H1 (cell line): Measurements from ENCODE around the gene PTPRG. TPM values are rescaled to one million over a fixed set of nuclear protein-coding genes. Genes with fewer than 3 reads are reported as not detected.

ENCODE experiments used
- CTCF ChIA-PET: fragments of 300-600 bp; sonication (Branson Sonifier 250); formaldehyde crosslinking; loops from one replicate; lab custom pipeline; 2021; ENCODE audit not compliant: partially characterized antibody; lab: Charles Lee
- POLR2A ChIA-PET: fragments of 300-600 bp; sonication (Branson Sonifier 250); formaldehyde crosslinking; loops from one replicate; lab custom pipeline; 2021; ENCODE audit warnings: inconsistent platforms; ENCODE audit not compliant: partially characterized antibody; lab: Charles Lee
- DNase-seq, 2 experiments: peaks; one replicate each; pipeline versions ENCODE4 v3.0.0 to v3.0.0-alpha.2; 2010 to 2022; ENCODE audit warnings: low spot score in 2 of 2, low read depth in 1 of 2, mixed read lengths in 1 of 2
- FAIRE-seq: peaks from 2 replicates; lab custom pipeline; 2011; peaks lifted over from hg19 to GRCh38; lab: Jason Lieb, UNC
- H2AFZ ChIP-seq: 2 replicates; pipeline ENCODE4 v1.8.1; 2012; ENCODE audit warnings: low read length, inconsistent platforms
- H2AK5ac ChIP-seq: 2 replicates; pipeline ENCODE4 v1.6.1; 2013; ENCODE audit warnings: low read depth, low read length
- H2BK120ac ChIP-seq: replicated peaks from 2 replicates; pipeline ENCODE3; 2013; ENCODE audit warnings: low read depth, low read length, inconsistent platforms
- H2BK12ac ChIP-seq: 2 replicates; pipeline ENCODE4 v1.6.1; 2013; ENCODE audit warnings: low read depth, low read length
- H2BK15ac ChIP-seq: 2 replicates; pipeline ENCODE4 v1.6.1; 2013; ENCODE audit warnings: low read length
- H2BK20ac ChIP-seq: 2 replicates; pipeline ENCODE4 v1.6.1; 2013; ENCODE audit warnings: low read length
- H2BK5ac ChIP-seq: 2 replicates; pipeline ENCODE4 v1.6.1; 2013; ENCODE audit warnings: low read depth, low read length
- H3K14ac ChIP-seq: 2 replicates; pipeline ENCODE4 v1.6.1; 2013; ENCODE audit warnings: inconsistent platforms; ENCODE audit not compliant: insufficient read length
- H3K18ac ChIP-seq: 2 replicates; pipeline ENCODE4 v1.6.1; 2013; ENCODE audit warnings: low read length; ENCODE audit errors: extremely low read depth
- H3K23ac ChIP-seq: 2 replicates; pipeline ENCODE4 v1.6.1; 2013; ENCODE audit warnings: inconsistent platforms; ENCODE audit not compliant: insufficient read length
- H3K23me2 ChIP-seq: 2 replicates; pipeline ENCODE4 v1.6.1; 2013; ENCODE audit warnings: low read depth, low read length
- H3K27ac ChIP-seq: 2 replicates; pipeline ENCODE4 v1.6.1; 2011; ENCODE audit warnings: low read depth, low read length, inconsistent platforms
- H3K27me3 ChIP-seq, 4 experiments: replicated peaks in 1 of 4; 1 replicate in 1 of 4; 2 replicates in 3 of 4; pipeline versions ENCODE4 v1.6.1 to v1.8.1; 2011 to 2013; ENCODE audit warnings: low read length in 3 of 4, mild to moderate bottlenecking in 3 of 4, inconsistent platforms in 2 of 4, mixed read lengths in 2 of 4, moderate library complexity in 1 of 4; ENCODE audit not compliant: control insufficient read depth in 3 of 4, insufficient read depth in 3 of 4; ENCODE audit errors: extremely low read depth in 1 of 4
- H3K36me3 ChIP-seq, 4 experiments: 2 replicates each; pipeline versions ENCODE4 v1.6.1 to v1.8.1; 2011 to 2013; ENCODE audit warnings: mild to moderate bottlenecking in 4 of 4, low read length in 3 of 4, moderate library complexity in 2 of 4, control low read depth in 1 of 4, inconsistent platforms in 1 of 4; ENCODE audit not compliant: insufficient read depth in 4 of 4, control insufficient read depth in 2 of 4
- H3K4ac ChIP-seq: replicated peaks from 2 replicates; pipeline ENCODE3; 2013; ENCODE audit warnings: low read length, low read depth, mixed read lengths, inconsistent platforms; ENCODE audit not compliant: insufficient read length
- H3K4me1 ChIP-seq, 4 experiments: replicated peaks in 1 of 4; 1 replicate in 1 of 4; 2 replicates in 3 of 4; pipeline versions ENCODE4 v1.6.1 to v1.8.1; 2011 to 2013; ENCODE audit warnings: low read length in 3 of 4, inconsistent platforms in 2 of 4, mixed read lengths in 1 of 4; ENCODE audit not compliant: insufficient read depth in 4 of 4, control insufficient read depth in 3 of 4
- H3K4me2 ChIP-seq, 2 experiments: 2 replicates each; pipeline versions ENCODE4 v1.6.1 to v1.8.1; 2011 to 2013; ENCODE audit warnings: low read depth in 2 of 2, low read length in 2 of 2, control low read depth in 1 of 2, inconsistent platforms in 1 of 2, mild to moderate bottlenecking in 1 of 2; ENCODE audit not compliant: insufficient read depth in 1 of 2
- H3K4me3 ChIP-seq, 4 experiments: fragments of 200-600, 300-600 bp in 1 of 4; sonication (generic), shearing (Covaris generic), sonication (Bioruptor Twin) in 1 of 4; 2 replicates each; pipeline versions ENCODE4 v1.5.1 to v1.8.1; 2011 to 2016; ENCODE audit warnings: low read length in 4 of 4, low read depth in 3 of 4, control low read depth in 2 of 4, inconsistent platforms in 2 of 4, mild to moderate bottlenecking in 2 of 4, mixed read lengths in 1 of 4, moderate library complexity in 1 of 4; ENCODE audit not compliant: insufficient read depth in 2 of 4; ENCODE audit errors: extremely low read depth in 1 of 4
- H3K56ac ChIP-seq: replicated peaks from 2 replicates; pipeline ENCODE3; 2013; ENCODE audit warnings: low read depth, mild to moderate bottlenecking, mixed read lengths, low read length, inconsistent platforms; ENCODE audit not compliant: insufficient read length
- H3K79me1 ChIP-seq: 2 replicates; pipeline ENCODE4 v1.6.1; 2013; ENCODE audit warnings: low read depth, low read length, control low read depth
- H3K79me2 ChIP-seq, 2 experiments: 2 replicates each; pipeline versions ENCODE4 v1.6.1 to v1.8.1; 2012 to 2013; ENCODE audit warnings: low read length in 2 of 2, mild to moderate bottlenecking in 2 of 2, inconsistent platforms in 1 of 2; ENCODE audit not compliant: insufficient read depth in 2 of 2, control insufficient read depth in 1 of 2
- H3K9ac ChIP-seq, 4 experiments: replicated peaks in 1 of 4; 1 replicate in 1 of 4; 2 replicates in 3 of 4; pipeline versions ENCODE4 v1.6.1 to v1.8.1; 2011 to 2013; ENCODE audit warnings: low read depth in 3 of 4, low read length in 3 of 4, control low read depth in 2 of 4, mild to moderate bottlenecking in 2 of 4, moderate library complexity in 2 of 4, inconsistent platforms in 1 of 4; ENCODE audit errors: extremely low read depth in 1 of 4
- H3K9me3 ChIP-seq, 2 experiments: 2 replicates each; pipeline versions ENCODE4 v1.6.1 to v1.8.1; 2012 to 2013; ENCODE audit warnings: mild to moderate bottlenecking in 2 of 2, moderate library complexity in 2 of 2, control low read depth in 1 of 2, inconsistent platforms in 1 of 2, low read depth in 1 of 2, low read length in 1 of 2, mixed read lengths in 1 of 2; ENCODE audit not compliant: insufficient read depth in 2 of 2
- H4K20me1 ChIP-seq, 2 experiments: replicated peaks in 1 of 2; 2 replicates each; pipeline versions ENCODE3 to v1.8.1; 2011 to 2013; ENCODE audit warnings: inconsistent platforms in 2 of 2, low read length in 2 of 2, mild to moderate bottlenecking in 1 of 2; ENCODE audit not compliant: insufficient read depth in 2 of 2, control insufficient read depth in 1 of 2
- H4K5ac ChIP-seq: 2 replicates; pipeline ENCODE4 v1.6.1; 2013; ENCODE audit warnings: low read length, low read depth, mixed read lengths, inconsistent platforms; ENCODE audit not compliant: insufficient read length
- H4K8ac ChIP-seq: 2 replicates; pipeline ENCODE4 v1.8.0; 2013; ENCODE audit warnings: mild to moderate bottlenecking, moderate library complexity, low read length, inconsistent platforms; ENCODE audit not compliant: insufficient read depth; ENCODE audit errors: extremely low read depth
- H4K91ac ChIP-seq: replicated peaks from 2 replicates; pipeline ENCODE3; 2013; ENCODE audit warnings: low read length, mixed read lengths, inconsistent platforms; ENCODE audit not compliant: insufficient read length
- BRCA1 ChIP-seq: IDR thresholded peaks from 2 replicates; pipeline ENCODE4 v1.6.1; 2012; ENCODE audit warnings: low read depth, low read length, improper control_type of control experiment
- CBX5 ChIP-seq: fragments of 300-800, 300-1000 bp; sonication (generic); IDR thresholded peaks from 2 replicates; pipeline ENCODE4 v1.7.1; 2016; ENCODE audit warnings: antibody characterized with exemption, low read length, low read depth
- CBX8 ChIP-seq: fragments of 300-800, 300-1000 bp; sonication (generic); IDR thresholded peaks from 2 replicates; pipeline ENCODE4 v1.7.1; 2016; ENCODE audit warnings: low read depth, low read length, borderline replicate concordance
- RFX5 ChIP-seq: IDR thresholded peaks from 2 replicates; pipeline ENCODE4 v1.6.1; 2011; ENCODE audit warnings: low read depth, low read length, improper control_type of control experiment, borderline replicate concordance
- RNF2 ChIP-seq: fragments of 200-900, 300-1000 bp; sonication (generic); IDR thresholded peaks from 2 replicates; pipeline ENCODE4 v1.7.1; 2016; ENCODE audit warnings: borderline replicate concordance, low read depth, mild to moderate bottlenecking, antibody characterized with exemption, low read length; ENCODE audit not compliant: poor library complexity, severe bottlenecking; ENCODE audit errors: missing control alignments
- SAP30 ChIP-seq: fragments of 300-600 bp; sonication (generic); IDR thresholded peaks from 2 replicates; pipeline ENCODE4 v1.7.1; 2012; ENCODE audit warnings: low read length, moderate library complexity, mild to moderate bottlenecking, inconsistent platforms; ENCODE audit not compliant: insufficient read depth, insufficient replicate concordance
- SIX5 ChIP-seq: IDR thresholded peaks from 2 replicates; pipeline ENCODE4 v1.6.1; 2011; ENCODE audit warnings: mild to moderate bottlenecking, low read depth, low read length
- SP1 ChIP-seq: IDR thresholded peaks from 2 replicates; pipeline ENCODE4 v1.6.1; 2011; ENCODE audit warnings: low read depth, low read length
- SP2 ChIP-seq: IDR thresholded peaks from 2 replicates; pipeline ENCODE4 v1.6.1; 2012; ENCODE audit warnings: mild to moderate bottlenecking, low read length, inconsistent platforms
- SRF ChIP-seq: IDR thresholded peaks from 2 replicates; pipeline ENCODE4 v1.6.1; 2011; ENCODE audit warnings: mild to moderate bottlenecking, low read depth, low read length, moderate library complexity
- SUZ12 ChIP-seq: fragments of 200-600 bp; sonication (generic); IDR thresholded peaks from 2 replicates; pipeline ENCODE4 v1.6.1; 2012; ENCODE audit warnings: mild to moderate bottlenecking, inconsistent platforms, low read length, moderate library complexity, mixed read lengths
- TAF1 ChIP-seq: IDR thresholded peaks from 2 replicates; pipeline ENCODE4 v1.6.1; 2011; ENCODE audit warnings: mild to moderate bottlenecking, low read depth, low read length
- TAF7 ChIP-seq: optimal IDR thresholded peaks from 2 replicates; pipeline ENCODE3; 2011; ENCODE audit warnings: low read depth, mild to moderate bottlenecking, inconsistent platforms, low read length, moderate library complexity, borderline replicate concordance
- WGBS, 2 experiments: shearing (Covaris generic) in 1 of 2; methylation state at CpG; one replicate each; pipeline versions ENCODE4 v1.1.6 to v1.1.7; 2013 to 2015; ENCODE audit warnings: low lambda C conversion rate in 2 of 2, mixed read lengths in 2 of 2, inconsistent platforms in 1 of 2, low coverage in 1 of 2, missing lambda C conversion rate in 1 of 2; ENCODE audit not compliant: insufficient replicate concordance in 2 of 2, insufficient coverage in 1 of 2, insufficient read length in 1 of 2; ENCODE audit errors: extremely low coverage in 1 of 2, missing lambda C conversion rate in 1 of 2; 5-methylcytosine and 5-hydroxymethylcytosine counted together
- polyA plus RNA-seq, 7 experiments: library from polyadenylated mRNA; depleted of rRNA in 3 of 7; stranded (reverse) in 5 of 7; unstranded in 2 of 7; fragments of >200 nt in 5 of 7; fragments of 200-250 nt in 2 of 7; gene quantifications; 1 replicate in 5 of 7; 2 replicates in 1 of 7; 4 replicates in 1 of 7; pipeline versions ENCODE4 v1.2.1 to v1.2.3, GENCODE V29; 2011 to 2013; ENCODE audit warnings: missing spikeins in 2 of 7, mixed read lengths in 2 of 7
- total RNA-seq: library from RNA; stranded (reverse); fragmentation: NEBNext Ultra II Directional; extraction: Animal tissue kit (Norgen Biotek cat#: 25700); gene quantifications from 2 replicates; pipeline ENCODE4 v1.2.1, GENCODE V29; 2021

PTPRG gene
- total and polyA plus RNA-seq, 2 of the 8 experiments (the other 6 are each of a cell fraction or from before 2014, with no cell fraction given): 23.3 to 96.2 TPM

DNA sequence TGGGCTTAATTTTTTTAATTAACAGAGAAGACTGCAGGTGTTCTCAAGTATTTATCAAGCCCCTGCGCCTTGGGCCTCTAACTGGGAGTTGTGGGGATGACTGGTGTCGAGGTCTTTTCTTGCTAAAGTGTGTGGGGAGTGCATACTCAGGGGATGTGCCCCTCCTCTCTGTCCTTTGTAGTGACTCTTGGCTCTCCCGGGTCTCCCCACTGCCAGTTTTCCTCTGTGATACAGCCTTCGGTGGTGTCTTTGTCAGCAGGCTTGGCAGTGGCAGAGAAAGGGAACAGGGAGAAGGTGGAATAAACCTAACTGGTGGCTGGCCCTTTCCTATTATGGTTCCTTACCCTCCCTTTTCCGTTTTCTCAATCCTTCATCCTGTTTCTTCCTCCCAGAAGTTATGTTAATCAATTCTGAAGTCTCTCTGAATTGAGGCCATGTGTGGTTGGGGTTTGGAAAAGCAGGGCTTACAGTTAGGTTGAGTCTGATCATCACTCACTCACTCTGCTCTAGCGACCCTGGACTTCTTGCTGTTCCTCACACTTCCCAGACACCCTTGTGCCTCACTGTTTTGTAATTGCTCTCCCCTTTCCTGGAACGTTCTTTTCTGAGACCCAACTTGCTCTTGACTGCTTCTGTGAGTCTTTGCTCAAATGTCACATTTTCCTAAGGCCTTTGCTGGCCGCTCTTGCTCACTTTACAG, 158.1 kb downstream of the PTPRG start:
- Histone ChIP-seq H2AFZ (no peak overlapping the region), H2BK12ac (no peak overlapping the region; the same call in 1 of the 2 replicates), H3K23me2 (no peaks in the 10 kb centered on the region), H2BK120ac (no peak overlapping the region), H3K23ac (no peak overlapping the region), H3K4me3 (no peak overlapping the region), H3K18ac (no peak overlapping the region), H3K4ac (no peak overlapping the region), H3K9ac (no peak overlapping the region), H3K4me2 (0 out of 4 replicates have a peak overlapping the region, but pooled peaks of 1 of the 2 experiments have one; percentile 0), H2AK5ac (peak overlapping the region; percentile 87; the same call in 1 of the 2 replicates), H4K91ac (no peak overlapping the region), H4K8ac (no peak overlapping the region), H4K5ac (no peak overlapping the region), H2BK5ac (no peak overlapping the region; the same call in 1 of the 2 replicates), H3K79me1 (no peaks in the 10 kb centered on the region; the same call in 1 of the 2 replicates), H3K9me3 (no peaks in the 10 kb centered on the region), H2BK15ac (no peak overlapping the region), H3K79me2 (peaks cover 3 to 99% of the 10 kb centered on the region in 2 experiments; a peak in 3 of 4 replicates), H3K27ac (no peak overlapping the region), H3K36me3 (no peaks in the 10 kb centered on the region; a peak in 1 of 8 replicates), H3K56ac (no peak overlapping the region), H4K20me1 (peaks cover 0 to 2% of the 10 kb centered on the region in 2 experiments), H3K27me3 (no peaks in the 10 kb centered on the region), H2BK20ac (no peak overlapping the region), H3K14ac (no peak overlapping the region), H3K4me1 (peaks cover 0 to 13% (median 8%) of the 10 kb centered on the region in 4 experiments; a peak in 6 of 7 replicates)
- ChIA-PET CTCF (no interaction called here), POLR2A (interaction anchor here (0.7 kb wide), 1 partner anchor 1611 kb away, joined by 3 read pairs; no protein-coding TSS in a partner anchor)
- no peak for DNase-seq
- FAIRE-seq: no peak
- 70% methylated on average over 8 of the region's 8 CpGs; no CpG with 5 or more reads in 1 of the 2 experiments for WGBS, 2 experiments
- no peak for TF ChIP-seq SIX5
- TF ChIP-seq SRF: no peak
- no peak for TF ChIP-seq TAF1
- TF ChIP-seq TAF7: no peak
- TF ChIP-seq CBX8: no peak
- no peak for TF ChIP-seq SAP30
- no peak for TF ChIP-seq RFX5
- no peak for TF ChIP-seq SUZ12
- no peak for TF ChIP-seq BRCA1
- no peak for TF ChIP-seq SP1
- no peak for TF ChIP-seq RNF2
- no peak for TF ChIP-seq CBX5
- no peak for TF ChIP-seq SP2
